Measurements from ENCODE around the gene DLG2.

- TF ChIP-seq CTCF (IDR thresholded peaks at IDR 0.05) (no peak), EP300 (IDR thresholded peaks at IDR 0.05) (no peak)
Observed at GRCh38 chr11:84227970-84228665, 1399.0 kb downstream of the DLG2 start.
